ENCODE measurements around the gene AOPEP.

Gene AOPEP

DNA sequence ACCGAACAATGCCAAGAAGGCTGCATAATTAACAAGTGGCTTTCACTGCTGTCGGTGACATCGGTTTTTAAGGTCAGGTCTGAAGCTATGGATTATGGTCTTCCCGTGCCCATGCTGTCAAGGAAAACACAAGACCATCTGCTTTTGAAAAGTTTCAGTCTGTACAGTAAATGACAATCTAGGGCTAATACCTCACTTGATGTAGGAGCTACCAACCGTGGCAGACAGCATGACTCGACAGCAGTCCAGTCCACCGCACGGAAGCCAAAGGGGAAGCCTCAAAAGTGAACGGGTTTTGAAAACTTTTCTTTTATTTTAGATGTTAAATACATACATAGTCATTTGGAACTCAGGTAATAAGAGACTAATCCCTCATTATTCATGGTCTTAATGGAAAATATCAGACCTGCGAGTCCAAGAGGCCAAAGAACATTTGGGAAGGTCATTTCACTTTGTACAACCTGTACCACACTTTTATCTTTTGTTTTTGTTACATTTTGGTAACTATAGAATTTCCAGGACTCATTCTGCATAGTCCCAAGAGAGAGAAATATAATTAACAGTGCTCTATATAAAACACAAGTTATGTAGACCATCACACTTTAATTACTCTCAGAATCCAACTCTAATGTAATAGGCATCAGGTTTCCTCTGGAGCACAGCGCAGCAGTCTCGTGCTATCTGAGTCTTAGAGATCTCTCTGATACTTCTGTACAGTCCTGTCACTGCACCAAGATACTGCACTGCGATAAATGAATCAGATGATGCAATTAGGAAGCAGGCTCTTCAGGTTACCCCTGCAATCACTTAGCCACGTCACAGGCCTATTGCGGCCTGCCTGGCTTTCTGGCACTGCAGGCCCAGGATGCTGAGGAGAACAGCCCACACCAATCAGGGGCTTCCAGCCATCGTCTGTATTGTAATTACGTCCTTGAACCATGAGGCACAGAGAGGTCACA, 406.1 kb downstream of the AOPEP start:
- DNase-seq: no peak

DNA sequence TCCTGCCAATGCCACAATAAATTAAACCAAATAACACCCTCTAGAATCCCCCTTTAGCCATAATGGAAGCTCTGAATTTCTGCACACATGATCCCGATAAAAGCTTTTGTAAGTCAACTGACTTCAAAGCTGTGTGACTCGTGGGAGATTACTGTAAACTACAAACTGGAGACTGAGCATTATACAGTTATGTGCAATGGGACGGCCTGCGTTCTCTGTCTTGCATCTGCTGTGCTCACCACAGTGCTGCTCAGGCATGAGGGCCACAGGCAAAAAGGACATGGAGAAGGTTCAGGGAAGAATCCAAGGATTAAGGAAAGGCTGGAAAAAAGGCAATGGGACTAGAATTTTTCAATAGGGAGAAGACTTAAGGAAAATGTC, 406.8 kb downstream of the AOPEP start:
- DNase-seq: no peak

DNA sequence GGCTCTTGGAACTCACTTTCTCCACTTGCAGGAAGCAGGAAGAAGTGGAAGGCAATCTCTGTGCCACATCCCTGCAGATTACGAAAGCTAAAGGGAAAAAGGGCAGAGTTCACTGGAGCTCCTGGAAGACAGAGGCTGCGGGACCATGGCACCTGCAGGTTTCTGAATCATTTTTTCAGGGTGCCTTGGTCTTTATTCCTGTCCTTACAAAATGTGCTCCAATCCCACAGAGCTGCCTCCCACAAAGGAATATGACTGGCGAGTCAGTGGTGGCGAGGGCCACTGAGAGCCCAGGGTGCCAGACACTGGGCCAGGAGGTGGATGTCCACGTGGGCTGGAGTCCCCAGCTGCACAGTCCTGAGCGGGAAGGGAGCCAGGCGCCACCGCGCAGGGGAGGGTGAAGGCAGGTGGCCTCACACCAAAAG, 408.0 kb downstream of the AOPEP start:
- no peak for DNase-seq

DNA sequence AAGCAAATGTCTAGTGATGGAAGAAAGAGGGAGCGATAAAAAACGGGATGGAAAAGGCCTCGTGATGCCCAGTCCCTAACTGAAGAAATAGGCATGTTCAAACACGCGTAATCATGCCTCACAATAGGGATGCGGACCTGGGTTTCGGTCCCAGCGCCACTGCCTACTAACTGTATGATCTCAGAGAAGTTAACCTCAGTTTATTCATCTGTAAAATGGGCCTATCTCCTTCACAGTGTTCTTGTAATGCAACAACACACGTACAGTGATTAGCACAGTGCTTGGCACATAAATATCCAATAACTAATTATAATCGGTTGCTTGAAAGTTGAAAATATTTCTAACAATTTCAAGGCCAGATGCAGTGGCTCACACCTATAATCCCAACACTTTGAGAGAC, 409.3 kb downstream of the AOPEP start:
- no peak for DNase-seq
